ENCODE results near the gene CLEC2A.

- TF ChIP-seq CTCF (conservative IDR thresholded peaks at IDR 0.05; ENCODE audit: low read length) (no peak), EZH2phosphoT487 (IDR thresholded peaks at IDR 0.05; ENCODE audit: borderline replicate concordance, low read depth, low read length) (no peak)
Measured at GRCh38 chr12:9975614-9976013, 43.4 kb upstream of the CLEC2A start.

All from OCI-LY7 (cell line).